Kasumi-1 (cell line): ENCODE results near the gene SLC7A6.
A peak's percentile ranks its signal among the peaks of the same experiment; 100 is the strongest.

Experiments
- DNase-seq, 2 experiments: peaks; one replicate each; lab custom pipeline; 2025; lab: John Stamatoyannopoulos, UW

Gene SLC7A6

GRCh38 chr16:68306633-68307032 lies 42.3 kb downstream of the SLC7A6 start:
- DNase-seq: no peak

GRCh38 chr16:68309799-68310198 lies 45.5 kb downstream of the SLC7A6 start:
- no peak for DNase-seq

- no peak for DNase-seq
These were observed 46.1 kb downstream of the SLC7A6 start for GRCh38 chr16:68310437-68310773.

- peak; percentile 95 for DNase-seq
These were observed 46.6 kb downstream of the SLC7A6 start, which contains the start of the genes PRMT7 and SLC7A6OS for GRCh38 chr16:68310774-68311511. Gene PRMT7 (plus strand): TSS chr16:68311019. CDS start chr16:68315980, 4,961 bp downstream. Gene SLC7A6OS (minus strand): TSS chr16:68310946. CDS start chr16:68310926, 20 bp downstream.

GRCh38 chr16:68313116-68313515 lies 48.8 kb downstream of the SLC7A6 start:
- DNase-seq: no peak

GRCh38 chr16:68319185-68319908 lies 55.0 kb downstream of the SLC7A6 start:
- no peak for DNase-seq

- DNase-seq: no peak
These were observed 60.0 kb downstream of the SLC7A6 start for GRCh38 chr16:68324336-68324735.

GRCh38 chr16:68324780-68325357 lies 60.5 kb downstream of the SLC7A6 start:
- DNase-seq: no peak

GRCh38 chr16:68328151-68328859 lies 64.0 kb downstream of the SLC7A6 start:
- peak; percentile 88 to 92 for DNase-seq

- DNase-seq: no peak
These were observed 64.6 kb downstream of the SLC7A6 start for GRCh38 chr16:68328860-68329390.

- no peak for DNase-seq
These were observed 67.6 kb downstream of the SLC7A6 start for GRCh38 chr16:68331879-68332410.

GRCh38 chr16:68332411-68333121 lies 68.2 kb downstream of the SLC7A6 start:
- peak; percentile 99 for DNase-seq

- no peak for DNase-seq
These were observed 70.8 kb downstream of the SLC7A6 start for GRCh38 chr16:68335175-68335574.

GRCh38 chr16:68338326-68339119 lies 74.2 kb downstream of the SLC7A6 start:
- no peak for DNase-seq

- no peak for DNase-seq
These were observed 74.9 kb downstream of the SLC7A6 start for GRCh38 chr16:68339214-68339613.

GRCh38 chr16:68342620-68343019 lies 78.3 kb downstream of the SLC7A6 start:
- no peak for DNase-seq

- DNase-seq: no peak
These were observed 78.8 kb downstream of the SLC7A6 start for GRCh38 chr16:68343137-68343536.

GRCh38 chr16:68344252-68344651 lies 79.9 kb downstream of the SLC7A6 start:
- no peak for DNase-seq

- no peak for DNase-seq
These were observed 81.1 kb downstream of the SLC7A6 start for GRCh38 chr16:68345351-68345810.

- DNase-seq: no peak
These were observed 81.8 kb downstream of the SLC7A6 start for GRCh38 chr16:68345958-68346635.
